Peyer's patch (tissue), 4 donors: ENCODE data around the gene RAVER2. TPM values are rescaled to one million over a fixed set of nuclear protein-coding genes. Genes with fewer than 3 reads are reported as not detected.
"Not testable (repeated sequence)": the region's sequence is repeated elsewhere in the genome, so short reads cannot be mapped to it uniquely, and the experiment has no call there.

Experiments used
- DNase-seq, 3 donors: peaks; one replicate each; pipeline ENCODE4 v3.0.0-alpha.2; 2017 to 2019
- H3K27ac ChIP-seq, 4 donors: fragments of 200-600 bp; sonication (generic); one replicate each; pipeline ENCODE4 v1.5.1; 2016 to 2019
- H3K27me3 ChIP-seq, 2 donors: fragments of 200-600 bp; sonication (generic); one replicate each; pipeline ENCODE4 v1.5.1; 2019
- H3K36me3 ChIP-seq, 3 donors: fragments of 200-600 bp; sonication (generic); one replicate each; pipeline ENCODE4 v1.5.1; 2016 to 2019
- H3K4me1 ChIP-seq, 4 donors: fragments of 200-600 bp; sonication (generic); one replicate each; pipeline ENCODE4 v1.5.1; 2016 to 2019
- H3K4me3 ChIP-seq, 4 donors: fragments of 200-600 bp; sonication (generic); 1 replicate in 3 of 4; 2 replicates in 1 of 4; pipeline ENCODE4 v1.5.1; 2016 to 2019; ENCODE audit warnings: mild to moderate bottlenecking in 1 of 4
- H3K9me3 ChIP-seq, 4 donors: fragments of 200-600 bp; sonication (generic); one replicate each; pipeline ENCODE4 v1.5.1; 2016 to 2019; ENCODE audit warnings: mild to moderate bottlenecking in 1 of 4
- POLR2A ChIP-seq, 2 donors: fragments of 450-650 bp; IDR thresholded peaks; one replicate each; pipeline ENCODE4 v1.5.1; 2017; ENCODE audit warnings: antibody characterized with exemption in 2 of 2, mild to moderate bottlenecking in 2 of 2, moderate library complexity in 2 of 2
- total RNA-seq, 4 donors: library from RNA; depleted of rRNA; stranded (reverse); fragments of >200 nt; gene quantifications; one replicate each; pipeline ENCODE4 v1.1.0, GENCODE V29; 2016
- TF ChIP-seq, protein P1 (sequence below), 6 experiments: fragments of 450-650 bp in 4 of 6; fragments of 200-600 bp in 2 of 6; sonication (generic) in 1 of 6; IDR thresholded peaks; one replicate each; pipeline ENCODE4 v1.5.1; 2017 to 2019; ENCODE audit warnings: antibody characterized with exemption in 6 of 6, mild to moderate bottlenecking in 3 of 6, moderate library complexity in 1 of 6

The RAVER2 gene
- total RNA-seq, 4 donors from 2014 or later, result 26.4 to 51.5 (median 45.0) TPM

- DNase-seq, result no peak
- Histone ChIP-seq H3K4me1 (no peaks in the 10 kb centered on the region), H3K4me3 (no peak overlapping the region), H3K27ac (no peak overlapping the region), H3K27me3 (no peaks in the 10 kb centered on the region), H3K36me3 (no peaks in the 10 kb centered on the region), H3K9me3 (no peaks in the 10 kb centered on the region)
- TF ChIP-seq, protein P1, sequence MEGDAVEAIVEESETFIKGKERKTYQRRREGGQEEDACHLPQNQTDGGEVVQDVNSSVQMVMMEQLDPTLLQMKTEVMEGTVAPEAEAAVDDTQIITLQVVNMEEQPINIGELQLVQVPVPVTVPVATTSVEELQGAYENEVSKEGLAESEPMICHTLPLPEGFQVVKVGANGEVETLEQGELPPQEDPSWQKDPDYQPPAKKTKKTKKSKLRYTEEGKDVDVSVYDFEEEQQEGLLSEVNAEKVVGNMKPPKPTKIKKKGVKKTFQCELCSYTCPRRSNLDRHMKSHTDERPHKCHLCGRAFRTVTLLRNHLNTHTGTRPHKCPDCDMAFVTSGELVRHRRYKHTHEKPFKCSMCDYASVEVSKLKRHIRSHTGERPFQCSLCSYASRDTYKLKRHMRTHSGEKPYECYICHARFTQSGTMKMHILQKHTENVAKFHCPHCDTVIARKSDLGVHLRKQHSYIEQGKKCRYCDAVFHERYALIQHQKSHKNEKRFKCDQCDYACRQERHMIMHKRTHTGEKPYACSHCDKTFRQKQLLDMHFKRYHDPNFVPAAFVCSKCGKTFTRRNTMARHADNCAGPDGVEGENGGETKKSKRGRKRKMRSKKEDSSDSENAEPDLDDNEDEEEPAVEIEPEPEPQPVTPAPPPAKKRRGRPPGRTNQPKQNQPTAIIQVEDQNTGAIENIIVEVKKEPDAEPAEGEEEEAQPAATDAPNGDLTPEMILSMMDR (IDR thresholded peaks at IDR 0.05), result no peak
- TF ChIP-seq POLR2A (IDR thresholded peaks at IDR 0.05), result no peak
These were observed 15.1 kb downstream of the RAVER2 start for GRCh38 chr1:64759968-64760367.

DNA sequence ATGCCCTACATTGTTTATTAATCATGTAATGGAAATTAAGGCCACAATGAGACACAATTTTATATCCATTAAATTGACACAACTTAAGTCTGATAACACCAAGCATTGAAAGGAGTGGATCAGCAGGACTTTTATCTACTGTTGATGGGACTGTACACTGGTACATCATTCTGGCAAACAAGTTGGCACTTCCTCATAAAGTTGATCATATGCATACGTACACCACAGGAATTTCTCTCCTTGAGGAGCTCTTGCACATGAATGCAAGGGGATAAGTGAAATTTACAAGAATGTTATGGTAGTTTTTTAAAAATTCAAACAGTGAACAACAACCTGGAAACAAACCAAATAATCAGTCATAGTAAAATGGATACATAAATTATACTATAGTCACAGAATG lies 20.1 kb downstream of the RAVER2 start:
- TF ChIP-seq, protein P1 (IDR thresholded peaks at IDR 0.05), result no peak
- no peak for TF ChIP-seq POLR2A (IDR thresholded peaks at IDR 0.05)

GRCh38 chr1:64765826-64766225 lies 21.0 kb downstream of the RAVER2 start:
- Histone ChIP-seq H3K27me3 (no peaks in the 10 kb centered on the region), H3K4me1 (no peaks in the 10 kb centered on the region), H3K9me3 (no peaks in the 10 kb centered on the region), H3K27ac (no peak overlapping the region), H3K4me3 (no peak overlapping the region), H3K36me3 (peaks cover 0 to 7% (median 0%) of the 10 kb centered on the region in 3 donors)
- no peak for TF ChIP-seq POLR2A (IDR thresholded peaks at IDR 0.05)
- TF ChIP-seq, protein P1 (IDR thresholded peaks at IDR 0.05), result no peak
- DNase-seq, result no peak

More for the DNA sequence above, 20.1 kb downstream of the RAVER2 start:
- Histone ChIP-seq H3K4me3 (no peak overlapping the region), H3K36me3 (peaks cover 0 to 3% (median 0%) of the 10 kb centered on the region in 3 donors), H3K4me1 (no peaks in the 10 kb centered on the region), H3K9me3 (no peaks in the 10 kb centered on the region), H3K27ac (no peak overlapping the region), H3K27me3 (no peaks in the 10 kb centered on the region)
- DNase-seq, result no peak

DNA sequence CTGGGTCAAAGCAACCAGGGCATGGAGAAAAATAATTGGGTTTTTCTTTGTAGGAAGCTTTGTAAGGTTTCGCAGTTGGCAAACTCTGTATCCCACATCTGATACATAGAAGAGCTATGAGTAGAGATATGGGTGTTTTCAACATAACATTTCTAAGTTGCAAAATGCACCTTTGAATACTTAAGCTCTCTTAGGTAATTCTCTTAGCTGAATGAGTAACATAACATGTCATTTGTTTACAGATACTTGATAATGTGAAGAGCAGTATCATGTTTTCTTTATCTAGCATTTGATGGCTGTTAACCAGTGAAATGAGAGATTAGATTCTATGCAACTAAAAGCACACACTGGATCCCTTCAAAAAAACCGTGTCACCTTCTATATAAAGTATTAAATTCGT lies 21.6 kb downstream of the RAVER2 start:
- TF ChIP-seq, protein P1 (IDR thresholded peaks at IDR 0.05), result no peak
- no peak for TF ChIP-seq POLR2A (IDR thresholded peaks at IDR 0.05)
- no peak for DNase-seq
- H3K4me1 ChIP-seq, result no peaks in the 10 kb centered on the region
- H3K9me3 ChIP-seq, result no peaks in the 10 kb centered on the region
- no peak overlapping the region for H3K27ac ChIP-seq
- peaks cover 0 to 11% (median 0%) of the 10 kb centered on the region in 3 donors for H3K36me3 ChIP-seq
- H3K4me3 ChIP-seq, result no peak overlapping the region
- no peaks in the 10 kb centered on the region for H3K27me3 ChIP-seq

GRCh38 chr1:64769482-64769881 lies 24.6 kb downstream of the RAVER2 start:
- Histone ChIP-seq H3K4me3 (no peak overlapping the region), H3K4me1 (no peaks in the 10 kb centered on the region), H3K36me3 (peaks cover 0 to 11% (median 0%) of the 10 kb centered on the region in 3 donors), H3K27ac (no peak overlapping the region), H3K9me3 (no peaks in the 10 kb centered on the region), H3K27me3 (no peaks in the 10 kb centered on the region)
- no peak for TF ChIP-seq POLR2A (IDR thresholded peaks at IDR 0.05)
- TF ChIP-seq, protein P1 (IDR thresholded peaks at IDR 0.05), result no peak
- DNase-seq, result no peak

GRCh38 chr1:64769971-64770370 lies 25.1 kb downstream of the RAVER2 start:
- H3K27me3 ChIP-seq, result no peaks in the 10 kb centered on the region

GRCh38 chr1:64773306-64773705 lies 28.4 kb downstream of the RAVER2 start:
- not testable (repeated sequence) for H3K4me3 ChIP-seq, H3K27ac ChIP-seq, H3K9me3 ChIP-seq, H3K27me3 ChIP-seq, DNase-seq, H3K4me1 ChIP-seq
- H3K36me3 ChIP-seq, result peaks cover 0 to 18% (median 0%) of the 10 kb centered on the region in 3 donors

More at GRCh38 chr1:64769971-64770370, 25.1 kb downstream of the RAVER2 start:
- DNase-seq, result no peak
- Histone ChIP-seq H3K36me3 (peaks cover 0 to 11% (median 0%) of the 10 kb centered on the region in 3 donors), H3K4me1 (no peaks in the 10 kb centered on the region), H3K9me3 (no peaks in the 10 kb centered on the region), H3K4me3 (no peak overlapping the region), H3K27ac (no peak overlapping the region)
- TF ChIP-seq POLR2A (IDR thresholded peaks at IDR 0.05), result no peak
- TF ChIP-seq, protein P1 (IDR thresholded peaks at IDR 0.05), result no peak
